DMS153 treated with DMSO at 0.1 percent for 48 hours (cell line): ENCODE data around the gene CALM3.

Source experiments
- DNase-seq: peaks from one replicate; lab custom pipeline; 2025; ENCODE audit not compliant: unreplicated experiment; lab: John Stamatoyannopoulos, UW

The CALM3 gene

GRCh38 chr19:46599716-46600373 lies 1.3 kb upstream of the CALM3 start:
- no peak for DNase-seq

GRCh38 chr19:46600384-46601317 lies 479 bp upstream of the CALM3 start:
- DNase-seq = peak; percentile 98

GRCh38 chr19:46602392-46603194 lies 1.5 kb downstream of the CALM3 start:
- no peak for DNase-seq

GRCh38 chr19:46603195-46603637 lies 2.1 kb downstream of the CALM3 start:
- no peak for DNase-seq

- no peak for DNase-seq
Measured at GRCh38 chr19:46603752-46604231, 2.7 kb downstream of the CALM3 start.

- DNase-seq = no peak
Measured at GRCh38 chr19:46604781-46605355, 3.7 kb downstream of the CALM3 start.

- no peak for DNase-seq
Measured at GRCh38 chr19:46605356-46605821, 4.3 kb downstream of the CALM3 start.

GRCh38 chr19:46606019-46606418 lies 4.9 kb downstream of the CALM3 start:
- no peak for DNase-seq

GRCh38 chr19:46606681-46607447 lies 5.7 kb downstream of the CALM3 start:
- no peak for DNase-seq

- no peak for DNase-seq
Measured at GRCh38 chr19:46607448-46607841, 6.3 kb downstream of the CALM3 start.

GRCh38 chr19:46608178-46608577 lies 7.0 kb downstream of the CALM3 start:
- DNase-seq = no peak

GRCh38 chr19:46608581-46609345 lies 7.6 kb downstream of the CALM3 start:
- no peak for DNase-seq

- no peak for DNase-seq
Measured at GRCh38 chr19:46609511-46610412, 8.6 kb downstream of the CALM3 start.

GRCh38 chr19:46610413-46610775 lies 9.3 kb downstream of the CALM3 start:
- DNase-seq = no peak

GRCh38 chr19:46610851-46611770 lies 10.0 kb downstream of the CALM3 start:
- no peak for DNase-seq

- no peak for DNase-seq
Measured at GRCh38 chr19:46611776-46612175, 10.6 kb downstream of the CALM3 start.

GRCh38 chr19:46613525-46613924 lies 12.4 kb downstream of the CALM3 start:
- peak; percentile 29 for DNase-seq
